ENCODE measurements around the gene ETV2. TPM values are rescaled to one million over a fixed set of nuclear protein-coding genes. Genes with fewer than 3 reads are reported as not detected.
A peak's percentile ranks its signal among the peaks of the same experiment; 100 is the strongest.
"Not testable (repeated sequence)": the region's sequence is repeated elsewhere in the genome, so short reads cannot be mapped to it uniquely, and the experiment has no call there.

The ETV2 gene
- 0.53 TPM for polyA plus RNA-seq (2012; ENCODE audit: low read depth, missing spikeins)

DNA sequence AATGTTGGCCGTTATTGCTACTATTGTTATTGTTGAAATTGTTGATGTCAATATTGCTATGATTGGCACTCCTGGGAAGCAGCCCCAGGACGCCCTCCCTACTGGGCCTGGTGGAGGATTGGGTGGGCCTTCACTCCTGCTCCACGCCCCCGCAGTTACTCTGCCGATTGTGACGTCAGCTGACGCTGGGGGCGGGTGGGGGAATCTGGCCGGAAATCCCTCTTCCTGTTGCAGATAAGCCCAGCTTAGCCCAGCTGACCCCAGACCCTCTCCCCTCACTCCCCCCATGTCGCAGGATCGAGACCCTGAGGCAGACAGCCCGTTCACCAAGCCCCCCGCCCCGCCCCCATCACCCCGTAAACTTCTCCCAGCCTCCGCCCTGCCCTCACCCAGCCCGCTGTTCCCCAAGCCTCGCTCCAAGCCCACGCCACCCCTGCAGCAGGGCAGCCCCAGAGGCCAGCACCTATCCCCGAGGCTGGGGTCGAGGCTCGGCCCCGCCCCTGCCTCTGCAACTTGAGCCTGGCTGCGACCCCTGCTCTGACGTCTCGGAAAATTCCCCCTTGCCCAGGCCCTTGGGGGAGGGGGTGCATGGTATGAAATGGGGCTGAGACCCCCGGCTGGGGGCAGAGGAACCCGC lies at the start of gene ETV2:
Gene ETV2, plus strand, starts transcription at position 231 of the 637 bp plus-strand sequence. CDS start 716 bp downstream, outside the sequence.
- FAIRE-seq: peak; percentile 71
- DNase-seq (ENCODE audit: insufficient read length, low spot score): no peak
- no peak for TF ChIP-seq POLR2AphosphoS5 (IDR thresholded peaks at IDR 0.05; ENCODE audit: low read depth, low read length)
- no peak for TF ChIP-seq PAX5 (IDR thresholded peaks at IDR 0.05; ENCODE audit: insufficient read depth, low read length, severe bottlenecking)
- TF ChIP-seq POU2F2 (IDR thresholded peaks at IDR 0.05; ENCODE audit: low read depth, low read length): no peak
- no peak for TF ChIP-seq POLR2A (IDR thresholded peaks at IDR 0.05; ENCODE audit: low read depth, low read length)
- no peak for TF ChIP-seq TAF1 (IDR thresholded peaks at IDR 0.05; ENCODE audit: low read depth, low read length)
- 0 out of 2 replicates have a peak, but pooled peaks have one; percentile 4 for TF ChIP-seq SPI1 (IDR thresholded peaks at IDR 0.05; ENCODE audit: low read depth, low read length)

DNA sequence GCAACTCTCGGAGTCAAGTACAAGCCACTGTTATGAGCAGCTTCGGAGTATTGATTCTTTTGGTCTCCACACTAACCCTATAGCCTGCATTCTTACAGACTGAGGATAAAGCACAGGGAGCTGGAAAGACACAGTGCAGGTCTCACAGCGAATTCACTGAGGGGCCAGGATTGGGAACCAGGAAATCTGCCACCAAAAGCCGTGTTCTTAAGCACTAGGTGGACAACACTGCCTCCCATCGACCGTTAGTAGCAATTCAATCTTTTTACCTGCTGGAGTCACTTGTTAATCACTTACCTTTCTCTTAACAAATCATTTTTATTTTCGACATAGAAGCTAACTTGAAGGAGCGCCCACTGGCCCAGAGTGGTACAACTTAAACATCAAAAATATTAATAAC lies 49.3 kb upstream of the ETV2 start:
- TF ChIP-seq SPI1 (IDR thresholded peaks at IDR 0.05; ENCODE audit: low read depth, low read length) (no peak), PAX5 (IDR thresholded peaks at IDR 0.05; ENCODE audit: insufficient read depth, low read length, severe bottlenecking) (no peak), POU2F2 (IDR thresholded peaks at IDR 0.05; ENCODE audit: low read depth, low read length) (no peak), TAF1 (IDR thresholded peaks at IDR 0.05; ENCODE audit: low read depth, low read length) (no peak), POLR2AphosphoS5 (IDR thresholded peaks at IDR 0.05; ENCODE audit: low read depth, low read length) (no peak), POLR2A (IDR thresholded peaks at IDR 0.05; ENCODE audit: low read depth, low read length) (no peak)
- DNase-seq (ENCODE audit: insufficient read length, low spot score) (peak; percentile 36), FAIRE-seq (peak; percentile 64)

GRCh38 chr19:35595026-35595425 lies 46.5 kb upstream of the ETV2 start:
- not testable (repeated sequence) for FAIRE-seq; DNase-seq (ENCODE audit: insufficient read length, low spot score)

DNA sequence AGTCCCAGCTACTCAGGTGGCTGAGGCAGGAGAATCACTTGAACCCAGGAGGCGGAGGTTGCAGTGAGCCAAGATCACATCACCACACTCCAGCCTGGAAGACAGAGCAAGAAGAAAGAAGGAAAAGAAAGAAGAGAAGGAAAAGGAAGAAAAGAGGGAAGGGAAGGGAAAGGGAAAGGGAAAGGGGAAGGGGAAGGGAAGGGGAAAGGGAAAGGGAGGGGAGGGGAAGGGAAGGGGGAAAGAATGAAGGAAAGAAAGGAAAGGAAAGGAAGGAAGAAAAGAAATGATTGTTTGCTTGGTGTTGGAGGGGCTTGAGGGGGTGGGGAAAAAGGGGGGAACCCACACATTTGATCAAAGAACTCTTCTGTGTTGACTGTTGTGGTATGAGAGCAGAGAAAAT lies 45.6 kb upstream of the ETV2 start:
- DNase-seq (ENCODE audit: insufficient read length, low spot score) (no peak), FAIRE-seq (no peak)
- TF ChIP-seq POU2F2 (IDR thresholded peaks at IDR 0.05; ENCODE audit: low read depth, low read length) (no peak), POLR2A (IDR thresholded peaks at IDR 0.05; ENCODE audit: low read depth, low read length) (no peak), PAX5 (IDR thresholded peaks at IDR 0.05; ENCODE audit: insufficient read depth, low read length, severe bottlenecking) (no peak), SPI1 (IDR thresholded peaks at IDR 0.05; ENCODE audit: low read depth, low read length) (no peak), POLR2AphosphoS5 (IDR thresholded peaks at IDR 0.05; ENCODE audit: low read depth, low read length) (no peak), TAF1 (IDR thresholded peaks at IDR 0.05; ENCODE audit: low read depth, low read length) (no peak)

GRCh38 chr19:35596366-35596999 lies 45.1 kb upstream of the ETV2 start:
- no peak for TF ChIP-seq TAF1 (IDR thresholded peaks at IDR 0.05; ENCODE audit: low read depth, low read length)
- peak; percentile 87 for FAIRE-seq

DNA sequence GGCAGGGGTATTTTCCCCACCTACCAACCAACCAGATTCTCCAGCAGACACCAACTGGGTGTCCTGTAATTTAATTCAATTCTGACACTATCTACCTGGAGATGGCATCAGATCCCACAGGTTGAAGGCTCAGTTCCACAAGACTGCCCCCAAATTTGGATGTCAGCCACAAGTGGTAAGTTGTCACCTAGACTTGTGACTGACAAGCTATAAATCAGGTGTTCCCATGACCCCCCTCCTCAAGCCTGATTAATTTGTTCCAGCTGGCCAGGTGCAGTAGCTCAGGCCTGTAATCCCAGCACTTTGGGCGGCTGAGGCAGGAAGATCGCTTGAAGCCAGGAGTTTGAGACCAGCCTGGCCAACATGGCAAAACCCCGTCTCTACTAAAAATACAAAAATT lies 39.6 kb upstream of the ETV2 start:
- TF ChIP-seq POLR2A (IDR thresholded peaks at IDR 0.05; ENCODE audit: low read depth, low read length) (no peak), POLR2AphosphoS5 (IDR thresholded peaks at IDR 0.05; ENCODE audit: low read depth, low read length) (no peak), TAF1 (IDR thresholded peaks at IDR 0.05; ENCODE audit: low read depth, low read length) (no peak), SPI1 (IDR thresholded peaks at IDR 0.05; ENCODE audit: low read depth, low read length) (no peak), POU2F2 (IDR thresholded peaks at IDR 0.05; ENCODE audit: low read depth, low read length) (no peak), PAX5 (IDR thresholded peaks at IDR 0.05; ENCODE audit: insufficient read depth, low read length, severe bottlenecking) (no peak)
- DNase-seq (ENCODE audit: insufficient read length, low spot score) (no peak), FAIRE-seq (no peak)

More at GRCh38 chr19:35596366-35596999, 45.1 kb upstream of the ETV2 start:
- DNase-seq (ENCODE audit: insufficient read length, low spot score): peak; percentile 66

GRCh38 chr19:35604436-35604835 lies 37.1 kb upstream of the ETV2 start:
- not testable (repeated sequence) for DNase-seq (ENCODE audit: insufficient read length, low spot score); FAIRE-seq

- FAIRE-seq: not testable (repeated sequence)
Observed at GRCh38 chr19:35607170-35607569, 34.4 kb upstream of the ETV2 start.

DNA sequence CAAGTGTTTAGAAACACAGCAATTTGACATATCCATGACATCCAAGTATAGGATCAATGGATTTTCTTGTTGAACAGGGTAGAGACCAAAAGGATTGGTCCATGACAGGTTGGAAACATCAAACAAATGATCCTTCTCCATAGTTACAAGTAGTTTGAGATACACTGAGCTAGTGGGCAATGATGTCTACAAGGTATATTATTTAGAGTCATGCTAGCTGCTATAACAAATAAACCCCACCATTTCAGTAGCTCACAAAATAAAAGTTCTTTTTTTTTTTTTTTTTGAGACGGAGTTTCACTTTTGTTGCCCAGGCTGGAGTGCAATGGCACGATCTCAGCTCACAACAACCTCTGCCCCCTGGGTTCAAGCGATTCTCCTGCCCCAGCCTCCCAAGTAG lies 33.9 kb upstream of the ETV2 start:
- no peak for DNase-seq (ENCODE audit: insufficient read length, low spot score)
- TF ChIP-seq PAX5 (IDR thresholded peaks at IDR 0.05; ENCODE audit: insufficient read depth, low read length, severe bottlenecking) (no peak), POLR2A (IDR thresholded peaks at IDR 0.05; ENCODE audit: low read depth, low read length) (no peak), TAF1 (IDR thresholded peaks at IDR 0.05; ENCODE audit: low read depth, low read length) (no peak), POU2F2 (IDR thresholded peaks at IDR 0.05; ENCODE audit: low read depth, low read length) (no peak), POLR2AphosphoS5 (IDR thresholded peaks at IDR 0.05; ENCODE audit: low read depth, low read length) (no peak), SPI1 (IDR thresholded peaks at IDR 0.05; ENCODE audit: low read depth, low read length) (no peak)
- no peak for FAIRE-seq

More at GRCh38 chr19:35607170-35607569, 34.4 kb upstream of the ETV2 start:
- DNase-seq (ENCODE audit: insufficient read length, low spot score): not testable (repeated sequence)

GRCh38 chr19:35608251-35608650 lies 33.3 kb upstream of the ETV2 start:
- TF ChIP-seq SPI1 (IDR thresholded peaks at IDR 0.05; ENCODE audit: low read depth, low read length) (0 out of 2 replicates have a peak, but pooled peaks have one; percentile 31), POLR2AphosphoS5 (IDR thresholded peaks at IDR 0.05; ENCODE audit: low read depth, low read length) (no peak)
- DNase-seq (ENCODE audit: insufficient read length, low spot score): no peak
- FAIRE-seq: peak; percentile 71

DNA sequence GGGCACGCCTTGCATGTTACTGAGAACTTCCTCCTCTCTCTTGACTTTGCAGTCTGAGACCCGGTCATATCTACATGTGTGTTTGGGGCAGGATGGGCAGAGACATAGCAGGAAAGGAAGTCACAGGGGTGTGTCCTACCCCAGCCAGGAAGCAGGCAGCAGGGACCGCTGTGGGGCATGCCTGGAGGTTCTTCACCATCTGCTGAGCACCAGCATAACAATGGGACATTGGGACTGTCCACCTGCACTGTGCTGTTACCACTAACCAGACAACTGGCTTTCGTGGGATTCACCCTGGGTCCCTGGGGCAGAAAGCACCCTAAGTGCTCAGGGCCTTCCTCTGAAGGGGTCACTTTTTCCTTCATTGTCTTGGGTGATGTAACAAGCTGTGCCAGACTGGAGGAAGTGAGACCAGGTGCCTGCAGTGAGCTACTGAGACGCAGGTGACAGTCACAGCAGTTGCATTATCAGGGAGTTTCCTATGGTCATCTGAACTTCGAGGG lies 31.6 kb upstream of the ETV2 start:
- peak; percentile 86 for FAIRE-seq

More for the DNA sequence above, 31.6 kb upstream of the ETV2 start:
- no peak for DNase-seq (ENCODE audit: insufficient read length, low spot score)
- TF ChIP-seq SPI1 (IDR thresholded peaks at IDR 0.05; ENCODE audit: low read depth, low read length) (peak; percentile 75), POLR2AphosphoS5 (IDR thresholded peaks at IDR 0.05; ENCODE audit: low read depth, low read length) (peak; percentile 49; the same call in 1 of the 2 replicates), PAX5 (IDR thresholded peaks at IDR 0.05; ENCODE audit: insufficient read depth, low read length, severe bottlenecking) (no peak), POLR2A (IDR thresholded peaks at IDR 0.05; ENCODE audit: low read depth, low read length) (peak; percentile 62; the same call in 1 of the 2 replicates), POU2F2 (IDR thresholded peaks at IDR 0.05; ENCODE audit: low read depth, low read length) (0 out of 2 replicates have a peak, but pooled peaks have one; percentile 10), TAF1 (IDR thresholded peaks at IDR 0.05; ENCODE audit: low read depth, low read length) (no peak)
